LNCAP (cell line): ENCODE results near the gene PEX14.

Source experiments
- TF ChIP-seq, protein P1 (sequence below): fragments of 450-650 bp; IDR thresholded peaks from 2 replicates; pipeline ENCODE4 v1.5.1; 2017; ENCODE audit warnings: mild to moderate bottlenecking

PEX14 gene

DNA sequence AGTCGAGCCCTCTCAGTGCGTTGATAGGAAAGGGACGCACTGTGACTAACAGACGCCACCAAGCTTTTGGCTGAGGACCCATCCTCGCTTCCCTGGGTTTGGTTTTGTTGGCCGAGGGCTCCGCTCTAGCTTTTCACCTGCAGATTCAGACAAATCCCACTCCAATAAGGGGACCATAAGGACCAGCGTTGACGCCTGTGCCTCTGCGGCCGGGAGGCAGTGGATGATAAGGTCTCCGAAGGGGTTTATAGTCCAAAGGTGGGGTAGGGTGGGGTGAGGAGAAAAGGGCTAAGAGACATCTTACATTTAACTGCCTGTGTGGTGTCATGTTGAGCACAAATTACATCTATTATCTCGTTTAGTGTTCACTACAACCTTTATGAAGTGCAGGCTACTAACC is 760 bp downstream of the PEX14 start:
- TF ChIP-seq, protein P1, sequence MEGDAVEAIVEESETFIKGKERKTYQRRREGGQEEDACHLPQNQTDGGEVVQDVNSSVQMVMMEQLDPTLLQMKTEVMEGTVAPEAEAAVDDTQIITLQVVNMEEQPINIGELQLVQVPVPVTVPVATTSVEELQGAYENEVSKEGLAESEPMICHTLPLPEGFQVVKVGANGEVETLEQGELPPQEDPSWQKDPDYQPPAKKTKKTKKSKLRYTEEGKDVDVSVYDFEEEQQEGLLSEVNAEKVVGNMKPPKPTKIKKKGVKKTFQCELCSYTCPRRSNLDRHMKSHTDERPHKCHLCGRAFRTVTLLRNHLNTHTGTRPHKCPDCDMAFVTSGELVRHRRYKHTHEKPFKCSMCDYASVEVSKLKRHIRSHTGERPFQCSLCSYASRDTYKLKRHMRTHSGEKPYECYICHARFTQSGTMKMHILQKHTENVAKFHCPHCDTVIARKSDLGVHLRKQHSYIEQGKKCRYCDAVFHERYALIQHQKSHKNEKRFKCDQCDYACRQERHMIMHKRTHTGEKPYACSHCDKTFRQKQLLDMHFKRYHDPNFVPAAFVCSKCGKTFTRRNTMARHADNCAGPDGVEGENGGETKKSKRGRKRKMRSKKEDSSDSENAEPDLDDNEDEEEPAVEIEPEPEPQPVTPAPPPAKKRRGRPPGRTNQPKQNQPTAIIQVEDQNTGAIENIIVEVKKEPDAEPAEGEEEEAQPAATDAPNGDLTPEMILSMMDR: no peak

- TF ChIP-seq, protein P1: no peak
Observed at GRCh38 chr1:10479296-10479695, 4.5 kb downstream of the PEX14 start.

GRCh38 chr1:10480614-10481013 is 5.9 kb downstream of the PEX14 start:
- TF ChIP-seq, protein P1: no peak

DNA sequence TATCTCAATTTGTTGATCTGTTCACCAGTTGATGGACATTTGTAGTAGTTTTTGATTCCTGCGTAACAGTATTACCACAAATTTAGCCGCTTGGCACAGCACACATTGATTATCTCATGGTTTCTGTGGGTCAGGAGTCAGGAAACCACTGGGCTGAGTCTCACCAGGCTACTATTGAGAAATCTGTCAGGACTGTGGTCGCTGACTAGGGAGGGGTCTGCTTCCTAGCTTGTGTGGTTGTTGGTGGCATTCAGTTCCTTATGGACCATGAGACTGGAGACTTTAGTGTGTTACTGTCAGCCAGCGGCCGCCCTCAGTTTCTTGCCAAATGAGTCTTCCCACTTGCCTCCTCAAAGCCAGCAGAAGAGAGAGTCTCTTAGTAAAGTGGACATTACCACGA is 9.8 kb downstream of the PEX14 start:
- TF ChIP-seq, protein P1: no peak

- TF ChIP-seq, protein P1: no peak
Observed at GRCh38 chr1:10489291-10490055, 14.7 kb downstream of the PEX14 start.

DNA sequence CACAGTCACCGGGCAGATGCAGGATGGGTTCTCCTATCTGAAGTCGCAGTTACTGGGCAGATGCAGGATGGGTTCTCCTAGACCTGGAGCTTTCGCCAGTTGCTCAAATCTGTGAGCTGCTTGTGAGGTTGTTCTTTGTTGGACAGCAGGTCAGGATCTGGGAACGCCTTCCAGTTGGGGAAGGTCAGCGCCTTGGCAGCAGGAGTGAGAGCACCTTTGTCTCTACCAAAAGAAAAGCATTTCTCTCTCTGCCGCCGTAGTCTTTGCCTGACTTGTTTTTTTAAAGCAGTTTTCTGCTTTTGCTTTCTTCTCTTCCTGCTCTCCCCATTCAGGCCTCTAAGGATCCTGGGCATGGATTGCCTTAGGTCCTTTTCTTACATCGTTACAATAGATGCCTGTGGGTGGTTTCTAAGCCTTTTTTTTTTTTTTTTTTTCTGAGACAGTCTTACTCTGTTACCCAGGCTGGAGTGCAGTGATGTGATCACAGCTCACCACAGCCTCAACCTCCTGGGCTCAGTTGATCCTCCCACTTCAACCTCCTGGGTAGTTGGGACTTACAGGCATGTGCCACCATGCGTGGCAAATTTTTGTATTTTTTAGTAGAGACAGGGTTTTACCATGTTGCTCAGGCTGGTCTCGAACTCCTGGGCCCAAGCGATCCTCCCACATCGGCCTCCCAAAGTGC is 15.7 kb downstream of the PEX14 start:
- TF ChIP-seq, protein P1: no peak

DNA sequence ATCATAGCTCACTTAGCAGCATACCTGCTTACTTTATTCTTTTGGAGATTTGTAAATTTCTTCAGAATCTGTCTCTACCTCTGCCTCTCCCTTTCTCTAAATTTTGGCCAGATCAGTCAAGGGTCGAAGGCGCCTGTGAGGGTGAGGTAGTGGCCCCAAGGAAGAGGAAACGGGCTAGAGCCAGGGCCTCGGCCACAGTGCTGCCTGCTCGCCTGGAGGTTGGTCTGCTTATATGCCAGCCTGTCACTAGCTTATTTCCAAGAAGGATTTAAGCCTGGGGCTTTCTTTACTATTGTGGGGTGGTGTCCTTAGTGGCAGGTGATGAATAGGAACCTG is 19.6 kb downstream of the PEX14 start:
- TF ChIP-seq, protein P1: no peak
